Stimulated activated CD8-positive, alpha-beta memory T cell treated with anti-CD3 and anti-CD28 coated beads, Interleukin-15, amount 100 ng/mL, for 1 hour (primary cell): ENCODE results near the gene PKHD1.

Source experiments
- DNase-seq: peaks from one replicate; pipeline ENCODE4 v3.0.0-alpha.2; 2020; ENCODE audit warnings: low read depth

PKHD1 gene

GRCh38 chr6:51702851-51703250, 384.6 kb downstream of the PKHD1 start:
- DNase-seq, result no peak

- DNase-seq, result no peak
These were observed 402.8 kb downstream of the PKHD1 start for GRCh38 chr6:51684603-51685002.

- no peak for DNase-seq
These were observed 403.4 kb downstream of the PKHD1 start for GRCh38 chr6:51684038-51684437.

GRCh38 chr6:51678905-51679620, 408.4 kb downstream of the PKHD1 start:
- DNase-seq, result no peak

GRCh38 chr6:51678274-51678673, 409.1 kb downstream of the PKHD1 start:
- no peak for DNase-seq

GRCh38 chr6:51675922-51676275, 411.5 kb downstream of the PKHD1 start:
- no peak for DNase-seq

- no peak for DNase-seq
These were observed 412.1 kb downstream of the PKHD1 start for GRCh38 chr6:51675020-51675921.

- no peak for DNase-seq
These were observed 423.9 kb downstream of the PKHD1 start for GRCh38 chr6:51663525-51663924.

GRCh38 chr6:51660767-51661166, 426.6 kb downstream of the PKHD1 start:
- DNase-seq, result no peak

- DNase-seq, result no peak
These were observed 429.9 kb downstream of the PKHD1 start for GRCh38 chr6:51657491-51657890.

GRCh38 chr6:51655517-51655916, 431.9 kb downstream of the PKHD1 start:
- DNase-seq, result no peak

- DNase-seq, result no peak
These were observed 432.8 kb downstream of the PKHD1 start for GRCh38 chr6:51654647-51655046.

- no peak for DNase-seq
These were observed 436.1 kb downstream of the PKHD1 start for GRCh38 chr6:51651132-51651817.

GRCh38 chr6:51648774-51649173, 438.6 kb downstream of the PKHD1 start:
- no peak for DNase-seq

- DNase-seq, result no peak
These were observed 439.2 kb downstream of the PKHD1 start for GRCh38 chr6:51648236-51648635.

- DNase-seq, result no peak
These were observed 443.0 kb downstream of the PKHD1 start for GRCh38 chr6:51644426-51644825.

- DNase-seq, result no peak
These were observed 447.4 kb downstream of the PKHD1 start for GRCh38 chr6:51640021-51640420.

- DNase-seq, result no peak
These were observed 454.0 kb downstream of the PKHD1 start for GRCh38 chr6:51633424-51633823.

- no peak for DNase-seq
These were observed 457.4 kb downstream of the PKHD1 start for GRCh38 chr6:51630011-51630410.

GRCh38 chr6:51626391-51626790, 461.0 kb downstream of the PKHD1 start:
- no peak for DNase-seq

GRCh38 chr6:51625566-51625965, 461.8 kb downstream of the PKHD1 start:
- no peak for DNase-seq

- DNase-seq, result no peak
These were observed 466.4 kb downstream of the PKHD1 start for GRCh38 chr6:51620971-51621370.
